HG03565 (cell line): Measurements from ENCODE around the gene DXO.
"Not testable (repeated sequence)": the region's sequence is repeated elsewhere in the genome, so short reads cannot be mapped to it uniquely, and the experiment has no call there.

Experiments used
- ATAC-seq: cut with Tn5 transposase; IDR thresholded peaks from one replicate; pipeline ENCODE4 v1.9.1; 2021; ENCODE audit warnings: mild to moderate bottlenecking, moderate library complexity; ENCODE audit not compliant: unreplicated experiment

Gene DXO

GRCh38 chr6:31932137-31932536, 39.8 kb downstream of the DXO start:
- not testable (repeated sequence) for ATAC-seq

GRCh38 chr6:31930962-31931361, 41.0 kb downstream of the DXO start:
- no peak for ATAC-seq

GRCh38 chr6:31928672-31928939, 43.3 kb downstream of the DXO start:
- ATAC-seq, result no peak

GRCh38 chr6:31927863-31928671, 43.9 kb downstream of the DXO start:
- no peak for ATAC-seq

- no peak for ATAC-seq
Observed at GRCh38 chr6:31927242-31927862, 44.6 kb downstream of the DXO start, which contains the start of gene C2. Gene C2, plus strand, starts transcription at chr6:31927717. Its CDS starts 36 bp downstream, at chr6:31927753.

- ATAC-seq, result no peak
Observed at GRCh38 chr6:31922942-31923341, 49.0 kb downstream of the DXO start.

GRCh38 chr6:31920811-31921210, 51.1 kb downstream of the DXO start:
- no peak for ATAC-seq
